ENCODE measurements around the gene SNTB2. TPM values are rescaled to one million over a fixed set of nuclear protein-coding genes. Genes with fewer than 3 reads are reported as not detected.

SNTB2 gene
- polyA plus RNA-seq, 1 of the 3 experiments (the other 2 are of a cell fraction), result 13.0 TPM

GRCh38 chr16:69323415-69323814 lies 136.5 kb downstream of the SNTB2 start:
- no peak overlapping the region for H3K4me2 ChIP-seq
- H3F3A ChIP-seq (replicated peaks; ENCODE audit: insufficient read depth), result peaks cover 19% of the 10 kb centered on the region
- POLR2A ChIA-PET, result no interaction called here
- H3K36me3 ChIP-seq (replicated peaks in 1 of 2; ENCODE audit: control insufficient read depth in 1 of 2, insufficient read depth in 2 of 2, low read length in 1 of 2), result peaks cover 57 to 79% of the 10 kb centered on the region in 2 experiments
- H3K9me2 ChIP-seq, result no peaks in the 10 kb centered on the region
- peaks cover 60% of the 10 kb centered on the region for H4K20me1 ChIP-seq (ENCODE audit: insufficient read depth)
- WGBS (ENCODE audit: low lambda C conversion rate), result 85% methylated on average over 6 of the region's 14 CpGs
- no peaks in the 10 kb centered on the region for H3K27me3 ChIP-seq (ENCODE audit: insufficient read depth)
- no peak overlapping the region for H3K27ac ChIP-seq (ENCODE audit: low read depth in 2 of 2, low read length in 1 of 2)
- peaks cover 7 to 26% of the 10 kb centered on the region in 2 experiments for H3K4me1 ChIP-seq (ENCODE audit: control insufficient read depth in 1 of 2, insufficient read depth in 2 of 2, low read depth in 1 of 2, low read length in 1 of 2)
- no peak overlapping the region for H2AFZ ChIP-seq (ENCODE audit: low read depth)
- CTCF ChIA-PET, result interaction anchor here (0.9 kb wide), 1 partner anchor 12 kb away, joined by 3 read pairs; no protein-coding TSS in a partner anchor
- TF ChIP-seq NFIC (IDR thresholded peaks at IDR 0.05; ENCODE audit: borderline replicate concordance) (no peak), SMC3 (IDR thresholded peaks at IDR 0.05; ENCODE audit: low read depth, low read length) (no peak), USF1 (IDR thresholded peaks at IDR 0.05; ENCODE audit: borderline replicate concordance, low read depth) (no peak), MXI1 (IDR thresholded peaks at IDR 0.05; ENCODE audit: low read depth, low read length) (no peak), CTCF (IDR thresholded peaks at IDR 0.05) (no peak), JUND (IDR thresholded peaks at IDR 0.05) (no peak), NRF1 (IDR thresholded peaks at IDR 0.05; ENCODE audit: low read depth, low read length) (no peak), TCF12 (IDR thresholded peaks at IDR 0.05) (no peak), RCOR1 (IDR thresholded peaks at IDR 0.05; ENCODE audit: low read length) (no peak), EP300 (IDR thresholded peaks at IDR 0.05; ENCODE audit: borderline replicate concordance in 1 of 2, low read depth in 1 of 2, low read length in 1 of 2) (no peak), TEAD4 (IDR thresholded peaks at IDR 0.05; ENCODE audit: borderline replicate concordance, insufficient read depth) (no peak), ELF1 (IDR thresholded peaks at IDR 0.05) (no peak), GABPA (IDR thresholded peaks at IDR 0.05; ENCODE audit: low read depth) (no peak), MAX (IDR thresholded peaks at IDR 0.05; ENCODE audit: low read depth) (no peak), RFX5 (IDR thresholded peaks at IDR 0.05; ENCODE audit: low read length) (no peak), MEF2A (IDR thresholded peaks at IDR 0.05; ENCODE audit: borderline replicate concordance, low read depth) (no peak), POLR2AphosphoS5 (IDR thresholded peaks at IDR 0.05; ENCODE audit: low read depth, low read length) (no peak), TAF1 (IDR thresholded peaks at IDR 0.05; ENCODE audit: borderline replicate concordance, low read depth, low read length) (no peak)
- no peaks in the 10 kb centered on the region for H3K9me3 ChIP-seq
- no peak for DNase-seq
- H3K4me3 ChIP-seq (ENCODE audit: low read depth in 2 of 2, low read length in 1 of 2), result no peak overlapping the region
- peaks cover 74% of the 10 kb centered on the region for H3K79me2 ChIP-seq (ENCODE audit: insufficient read depth)
- H3K9ac ChIP-seq, result no peak overlapping the region

Data from SK-N-SH (cell line).